Measurements from ENCODE around the gene MTERF2.

MTERF2 gene

GRCh38 chr12:106957583-106957982 is 29.4 kb downstream of the MTERF2 start:
- peak overlapping the region; percentile 96 for H3K4me3 ChIP-seq (ENCODE audit: low read depth, low read length)
- POLR2A ChIA-PET: no interaction called here
- CTCF ChIA-PET: interaction anchor here (0.7 to 0.9 kb wide), 2 partner anchors 23 to 40 kb away, joined by 3 to 4 read pairs; no protein-coding TSS in a partner anchor
- no peak for TF ChIP-seq CTCF (IDR thresholded peaks at IDR 0.05; ENCODE audit: insufficient read depth, low read length, missing control alignments)
- no peak for DNase-seq (ENCODE audit: low read depth, low spot score)

GRCh38 chr12:106956048-106956578 is 30.8 kb downstream of the MTERF2 start:
- no peak for DNase-seq (ENCODE audit: low read depth, low spot score)
- CTCF ChIA-PET: interaction anchor here (1.0 to 1.9 kb wide), 5 partner anchors 15 to 599 kb away, joined by 3 to 6 read pairs (median 3); partner anchors contain the start of genes CRY1 and POLR3B

GRCh38 chr12:106955377-106956047 is 31.4 kb downstream of the MTERF2 start, which contains the start of gene TMEM263:
Gene TMEM263 (plus strand): TSS chr12:106955907. CDS start chr12:106967117, 11,210 bp downstream.
- peak within 1 kb of the TSS; percentile 96 for H3K4me3 ChIP-seq (ENCODE audit: low read depth, low read length)
- POLR2A ChIA-PET: interaction anchor here (0.6 to 2.2 kb wide), 15 partner anchors 10 to 710 kb away, joined by 3 to 25 read pairs (median 4); partner anchors contain the start of genes CRY1, MTERF2 and POLR3B
- CTCF ChIA-PET: interaction anchor here (0.6 to 2.0 kb wide), 5 partner anchors 14 to 599 kb away, joined by 3 to 7 read pairs (median 3); partner anchors contain the start of gene POLR3B
- DNase-seq (ENCODE audit: low read depth, low spot score): peak; percentile 62
- no peak for TF ChIP-seq CTCF (IDR thresholded peaks at IDR 0.05; ENCODE audit: insufficient read depth, low read length, missing control alignments)

More at GRCh38 chr12:106956048-106956578, 30.8 kb downstream of the MTERF2 start:
- POLR2A ChIA-PET: interaction anchor here (0.6 to 2.2 kb wide), 17 partner anchors 10 to 710 kb away, joined by 3 to 25 read pairs (median 4); partner anchors contain the start of genes CRY1, MTERF2 and POLR3B
- peak overlapping the region; percentile 96 for H3K4me3 ChIP-seq (ENCODE audit: low read depth, low read length)
- TF ChIP-seq CTCF (IDR thresholded peaks at IDR 0.05; ENCODE audit: insufficient read depth, low read length, missing control alignments): peak; percentile 7

- H3K4me3 ChIP-seq (ENCODE audit: low read depth, low read length): peak overlapping the region; percentile 96
- ChIA-PET CTCF (interaction anchor here (0.6 to 2.0 kb wide), 5 partner anchors 13 to 597 kb away, joined by 3 to 7 read pairs (median 3); partner anchors contain the start of gene POLR3B), POLR2A (interaction anchor here (1.7 to 2.2 kb wide), 5 partner anchors 15 to 597 kb away, joined by 9 to 25 read pairs (median 12); partner anchors contain the start of genes CRY1, MTERF2 and POLR3B)
- DNase-seq (ENCODE audit: low read depth, low spot score): no peak
- no peak for TF ChIP-seq CTCF (IDR thresholded peaks at IDR 0.05; ENCODE audit: insufficient read depth, low read length, missing control alignments)
Measured at GRCh38 chr12:106954462-106955376, 32.2 kb downstream of the MTERF2 start.

GRCh38 chr12:106953352-106954250 is 33.3 kb downstream of the MTERF2 start:
- no peak for TF ChIP-seq CTCF (IDR thresholded peaks at IDR 0.05; ENCODE audit: insufficient read depth, low read length, missing control alignments)
- DNase-seq (ENCODE audit: low read depth, low spot score): no peak
- peak overlapping the region; percentile 4; the same call in 1 of the 2 replicates for H3K4me3 ChIP-seq (ENCODE audit: low read depth, low read length)
- ChIA-PET POLR2A (no interaction called here), CTCF (interaction anchor here (0.6 to 2.0 kb wide), 4 partner anchors 14 to 596 kb away, joined by 3 to 7 read pairs (median 5); partner anchors contain the start of gene POLR3B)

Measured in AG04449 (cell line).